Gastroesophageal sphincter (tissue), 4 donors: ENCODE measurements around the gene KCNN2. TPM values are rescaled to one million over a fixed set of nuclear protein-coding genes. Genes with fewer than 3 reads are reported as not detected.
"Not testable (repeated sequence)": the region's sequence is repeated elsewhere in the genome, so short reads cannot be mapped to it uniquely, and the experiment has no call there.

ENCODE experiments used
- ATAC-seq: fragments of 150-250 bp; one replicate; pipeline ENCODE4 v1.9.1; 2016; ENCODE audit warnings: mild to moderate bottlenecking, moderate library complexity
- H3K27ac ChIP-seq, 4 donors: fragments of 200-600 bp; sonication (generic) in 3 of 4; 1 replicate in 3 of 4; 2 replicates in 1 of 4; pipeline ENCODE4 v1.5.1; 2016 to 2019
- H3K27me3 ChIP-seq: fragments of 200-600 bp; sonication (generic); one replicate; pipeline ENCODE4 v1.5.1; 2019
- H3K36me3 ChIP-seq, 2 donors: fragments of 200-600 bp; sonication (generic); one replicate each; pipeline ENCODE4 v1.5.1; 2019; ENCODE audit warnings: control low read depth in 1 of 2
- H3K4me1 ChIP-seq, 3 donors: fragments of 200-600 bp; sonication (generic); 1 replicate in 2 of 3; 2 replicates in 1 of 3; pipeline ENCODE4 v1.5.1; 2016 to 2019; ENCODE audit warnings: control low read depth in 2 of 3
- H3K4me3 ChIP-seq, 2 donors: fragments of 200-600 bp; sonication (generic); one replicate each; pipeline ENCODE4 v1.5.1; 2019; ENCODE audit warnings: mild to moderate bottlenecking in 1 of 2, moderate library complexity in 1 of 2
- H3K9me3 ChIP-seq, 3 donors: fragments of 200-600 bp; sonication (generic); one replicate each; pipeline ENCODE4 v1.5.1; 2017 to 2019; ENCODE audit warnings: control low read depth in 2 of 3
- CTCF ChIP-seq, 4 experiments: fragments of 200-600 bp in 2 of 4; fragments of 450-650 bp in 2 of 4; sonication (generic) in 1 of 4; IDR thresholded peaks; one replicate each; pipeline ENCODE4 v1.5.1; 2017 to 2019; ENCODE audit warnings: antibody characterized with exemption in 4 of 4, mild to moderate bottlenecking in 2 of 4, moderate library complexity in 2 of 4
- EP300 ChIP-seq: sonication (generic); formaldehyde crosslinking; IDR thresholded peaks from one replicate; pipeline ENCODE4 v1.6.1; 2017; ENCODE audit warnings: antibody characterized with exemption, mild to moderate bottlenecking
- POLR2A ChIP-seq, 2 donors: fragments of 450-650 bp; IDR thresholded peaks; one replicate each; pipeline ENCODE4 v1.6.1; 2017; ENCODE audit warnings: antibody characterized with exemption in 2 of 2, mild to moderate bottlenecking in 2 of 2, moderate library complexity in 1 of 2
- POLR2AphosphoS5 ChIP-seq: sonication (generic); formaldehyde crosslinking; IDR thresholded peaks from one replicate; pipeline ENCODE4 v1.6.1; 2017; ENCODE audit warnings: antibody characterized with exemption
- WGBS, 2 donors: methylation state at CpG; one replicate each; pipeline ENCODE4 v1.1.5; 2018; ENCODE audit warnings: low coverage in 1 of 2; 5-methylcytosine and 5-hydroxymethylcytosine counted together
- total RNA-seq, 4 donors: library from RNA; depleted of rRNA; stranded (reverse); fragments of >200 nt; gene quantifications; one replicate each; pipeline ENCODE4 v1.1.0, GENCODE V29; 2016

Gene KCNN2
- total RNA-seq, 4 donors from 2014 or later, result 2.8 to 7.8 (median 3.5) TPM

GRCh38 chr5:114427204-114427603 lies 65.3 kb downstream of the KCNN2 start:
- Histone ChIP-seq H3K4me3 (no peak overlapping the region), H3K27ac (no peak overlapping the region), H3K4me1 (no peaks in the 10 kb centered on the region), H3K36me3 (no peaks in the 10 kb centered on the region), H3K27me3 (no peaks in the 10 kb centered on the region), H3K9me3 (no peaks in the 10 kb centered on the region)
- TF ChIP-seq CTCF (IDR thresholded peaks at IDR 0.05) (no peak), POLR2AphosphoS5 (no peak), POLR2A (IDR thresholded peaks at IDR 0.05) (no peak), EP300 (no peak)
- WGBS, 2 donors, result 100% methylated on average over 1 of the region's 1 CpG
- no peak for ATAC-seq

GRCh38 chr5:114430532-114430931 lies 68.7 kb downstream of the KCNN2 start:
- Histone ChIP-seq H3K9me3 (no peaks in the 10 kb centered on the region), H3K27ac (no peak overlapping the region), H3K4me3 (no peak overlapping the region), H3K27me3 (no peaks in the 10 kb centered on the region), H3K36me3 (no peaks in the 10 kb centered on the region), H3K4me1 (no peaks in the 10 kb centered on the region)
- TF ChIP-seq CTCF (IDR thresholded peaks at IDR 0.05) (no peak), POLR2A (IDR thresholded peaks at IDR 0.05) (no peak), EP300 (no peak), POLR2AphosphoS5 (no peak)
- no peak for ATAC-seq

- not testable (repeated sequence) for H3K27ac ChIP-seq, H3K36me3 ChIP-seq, ATAC-seq, H3K4me3 ChIP-seq, H3K4me1 ChIP-seq, H3K27me3 ChIP-seq, H3K9me3 ChIP-seq
- 100% methylated on average over 2 of the region's 30 CpGs; no CpG with 5 or more reads in 1 of the 2 donors for WGBS, 2 donors
Measured at GRCh38 chr5:114432684-114433083, 70.8 kb downstream of the KCNN2 start.

- ATAC-seq, result no peak
- WGBS, 2 donors, result 59 to 60% methylated on average over 4 of the region's 5 CpGs
- Histone ChIP-seq H3K36me3 (no peaks in the 10 kb centered on the region), H3K4me1 (no peaks in the 10 kb centered on the region), H3K27ac (no peak overlapping the region), H3K4me3 (no peak overlapping the region), H3K9me3 (no peaks in the 10 kb centered on the region), H3K27me3 (no peaks in the 10 kb centered on the region)
- TF ChIP-seq CTCF (IDR thresholded peaks at IDR 0.05), result no peak
- TF ChIP-seq EP300, result no peak
- no peak for TF ChIP-seq POLR2A (IDR thresholded peaks at IDR 0.05)
- no peak for TF ChIP-seq POLR2AphosphoS5
Measured at GRCh38 chr5:114434396-114435219, 72.7 kb downstream of the KCNN2 start.

GRCh38 chr5:114435220-114435481 lies 73.3 kb downstream of the KCNN2 start:
- no peaks in the 10 kb centered on the region for H3K9me3 ChIP-seq
- 82 to 100% methylated on average over 1 of the region's 1 CpG for WGBS, 2 donors
- no peak for ATAC-seq
- H3K4me3 ChIP-seq, result no peak overlapping the region
- no peaks in the 10 kb centered on the region for H3K27me3 ChIP-seq
- no peaks in the 10 kb centered on the region for H3K36me3 ChIP-seq
- no peaks in the 10 kb centered on the region for H3K4me1 ChIP-seq
- H3K27ac ChIP-seq, result no peak overlapping the region
- no peak for TF ChIP-seq EP300
- TF ChIP-seq POLR2A (IDR thresholded peaks at IDR 0.05), result no peak
- TF ChIP-seq CTCF (IDR thresholded peaks at IDR 0.05), result no peak
- no peak for TF ChIP-seq POLR2AphosphoS5
